Left forelimb (tissue), 1 donor: Measurements from ENCODE around the gene MSL3B.
"Not testable (repeated sequence)": the region's sequence is repeated elsewhere in the genome, so short reads cannot be mapped to it uniquely, and the experiment has no call there.

ENCODE experiments used
- DNase-seq: peaks from one replicate; pipeline ENCODE4 v3.0.0-alpha.2; 2018; ENCODE audit warnings: low spot score

Gene MSL3B

GRCh38 chr2:233867993-233868532, at the start of gene MSL3B:
TSS of gene MSL3B (minus strand) at chr2:233868386.
- no peak for DNase-seq

GRCh38 chr2:233917116-233917515, 48.9 kb upstream of the MSL3B start, which contains the start of gene TRPM8:
TSS of gene TRPM8 (plus strand) at chr2:233917373. CDS start at chr2:233926538, 9,165 bp downstream.
- DNase-seq, result no peak

- no peak for DNase-seq
Observed at GRCh38 chr2:233915128-233915527, 46.9 kb upstream of the MSL3B start.

- no peak for DNase-seq
Observed at GRCh38 chr2:233912691-233913423, 44.7 kb upstream of the MSL3B start.

- DNase-seq, result no peak
Observed at GRCh38 chr2:233907627-233908026, 39.4 kb upstream of the MSL3B start.

- no peak for DNase-seq
Observed at GRCh38 chr2:233905945-233906344, 37.8 kb upstream of the MSL3B start.

GRCh38 chr2:233901884-233902283, 33.7 kb upstream of the MSL3B start:
- DNase-seq, result no peak

GRCh38 chr2:233901367-233901766, 33.2 kb upstream of the MSL3B start:
- DNase-seq, result no peak

GRCh38 chr2:233896253-233896652, 28.1 kb upstream of the MSL3B start:
- DNase-seq, result not testable (repeated sequence)

- DNase-seq, result no peak
Observed at GRCh38 chr2:233892793-233893192, 24.6 kb upstream of the MSL3B start.

GRCh38 chr2:233882353-233882752, 14.2 kb upstream of the MSL3B start:
- DNase-seq, result no peak

- DNase-seq, result not testable (repeated sequence)
Observed at GRCh38 chr2:233872125-233872524, 3.9 kb upstream of the MSL3B start.

- no peak for DNase-seq
Observed at GRCh38 chr2:233871432-233871831, 3.2 kb upstream of the MSL3B start.

- DNase-seq, result no peak
Observed at GRCh38 chr2:233866479-233866878, 1.7 kb downstream of the MSL3B start.

- no peak for DNase-seq
Observed at GRCh38 chr2:233865838-233866237, 2.3 kb downstream of the MSL3B start.

GRCh38 chr2:233862261-233862768, 5.9 kb downstream of the MSL3B start:
- DNase-seq, result no peak

- no peak for DNase-seq
Observed at GRCh38 chr2:233858331-233858730, 9.9 kb downstream of the MSL3B start.

- no peak for DNase-seq
Observed at GRCh38 chr2:233857511-233858141, 10.6 kb downstream of the MSL3B start.

- DNase-seq, result no peak
Observed at GRCh38 chr2:233856184-233856583, 12.0 kb downstream of the MSL3B start.

GRCh38 chr2:233855345-233855744, 12.8 kb downstream of the MSL3B start:
- no peak for DNase-seq

- peak; percentile 95 for DNase-seq
Observed at GRCh38 chr2:233854241-233854981, 13.8 kb downstream of the MSL3B start, which contains the start of gene HJURP. TSS of gene HJURP (minus strand) at chr2:233854535. CDS start at chr2:233854500, 35 bp downstream.

- no peak for DNase-seq
Observed at GRCh38 chr2:233853883-233854240, 14.3 kb downstream of the MSL3B start.
